Body of pancreas (tissue), 4 donors: ENCODE measurements around the gene SHKBP1. TPM values are rescaled to one million over a fixed set of nuclear protein-coding genes. Genes with fewer than 3 reads are reported as not detected.
"Not testable (repeated sequence)": the region's sequence is repeated elsewhere in the genome, so short reads cannot be mapped to it uniquely, and the experiment has no call there.

Experiments used
- ATAC-seq: fragments of 150-250 bp; one replicate; pipeline ENCODE4 v1.9.1; 2016
- DNase-seq, 4 donors: peaks; one replicate each; pipeline ENCODE4 v3.0.0-alpha.2; 2019
- H3K27ac ChIP-seq, 4 donors: fragments of 200-600 bp; sonication (generic); 1 replicate in 3 of 4; 2 replicates in 1 of 4; pipeline versions ENCODE4 v1.5.1 to v1.6.1; 2016 to 2019; ENCODE audit warnings: mild to moderate bottlenecking in 1 of 4, mixed read lengths in 1 of 4, moderate library complexity in 1 of 4
- H3K27me3 ChIP-seq, 2 donors: fragments of 200-600 bp; sonication (generic); one replicate each; pipeline ENCODE4 v1.6.0; 2016; ENCODE audit warnings: mild to moderate bottlenecking in 1 of 2
- H3K36me3 ChIP-seq, 2 donors: fragments of 200-600 bp; sonication (generic); replicated peaks in 1 of 2; 2 replicates each; pipeline ENCODE4 v1.5.1; 2016; ENCODE audit warnings: low read depth in 2 of 2; ENCODE audit not compliant: insufficient read depth in 1 of 2
- H3K4me1 ChIP-seq: fragments of 200-600 bp; sonication (generic); one replicate; pipeline ENCODE4 v1.6.0; 2016
- H3K4me3 ChIP-seq, 2 donors: fragments of 200-600 bp; sonication (generic); 1 replicate in 1 of 2; 2 replicates in 1 of 2; pipeline ENCODE4 v1.5.1; 2016 to 2019
- H3K9me3 ChIP-seq, 3 donors: fragments of 200-600 bp; sonication (generic); 1 replicate in 2 of 3; 2 replicates in 1 of 3; pipeline ENCODE4 v1.5.1; 2016
- CTCF ChIP-seq, 7 experiments: fragments of 450-650 bp in 4 of 7; fragments of 200-600 bp in 3 of 7; sonication (generic) in 3 of 7; IDR thresholded peaks; one replicate each; pipeline ENCODE4 v1.5.1; 2016 to 2019; ENCODE audit warnings: antibody characterized with exemption in 7 of 7
- POLR2A ChIP-seq, 3 donors: fragments of 450-650 bp; IDR thresholded peaks; one replicate each; pipeline ENCODE4 v1.6.1; 2016; ENCODE audit warnings: antibody characterized with exemption in 3 of 3, mild to moderate bottlenecking in 2 of 3
- WGBS, 2 donors: methylation state at CpG; one replicate each; pipeline ENCODE4 v1.1.5; 2017; 5-methylcytosine and 5-hydroxymethylcytosine counted together
- intact Hi-C: fragments of 100-400 bp; cut with DNase I; formaldehyde crosslinking; loops from one replicate; pipeline ENCODE4 v1.15.1; 2023
- total RNA-seq, 2 donors: library from RNA; depleted of rRNA; stranded (reverse); fragments of >200 nt; gene quantifications; one replicate each; pipeline ENCODE4 v1.1.0, GENCODE V29; 2016

Gene SHKBP1
- total RNA-seq, 2 donors from 2014 or later = 43.3 to 63.6 TPM

DNA sequence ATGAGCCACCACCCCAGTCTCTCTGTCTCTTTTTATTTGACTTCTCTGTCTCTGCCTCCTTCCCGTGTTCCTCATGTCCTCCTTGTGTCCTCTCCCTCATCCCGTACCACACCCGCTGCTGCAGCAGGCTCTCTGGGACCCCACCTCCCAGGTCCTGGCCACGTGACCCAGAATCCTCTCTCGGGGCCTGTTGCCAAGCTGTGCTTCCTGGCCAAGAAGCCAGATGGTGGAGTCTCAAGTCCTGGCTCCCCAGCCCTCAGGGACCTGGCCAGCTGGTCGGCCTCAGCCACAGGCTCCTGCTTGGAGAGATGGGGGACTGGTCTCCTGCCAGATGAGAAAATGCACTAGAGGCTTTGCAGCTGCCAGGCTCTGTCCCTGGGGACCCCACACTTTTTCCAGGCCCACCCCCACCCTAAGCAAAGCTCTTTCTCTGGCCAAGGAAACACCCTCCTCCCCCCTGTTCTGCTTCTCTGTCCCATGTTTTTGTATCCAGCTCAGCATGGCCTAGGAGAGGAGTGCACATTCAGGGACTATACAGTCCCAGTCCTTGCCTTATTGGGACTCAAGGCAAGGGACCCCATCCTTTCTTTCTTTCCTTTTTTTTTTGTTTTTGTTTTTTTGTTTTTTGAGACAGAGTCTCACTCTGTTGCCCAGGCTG is 34.3 kb upstream of the SHKBP1 start:
- H3K27ac ChIP-seq = peak overlapping the region in 2 of 4 donors; percentile 3 to 49
- no peaks in the 10 kb centered on the region for H3K36me3 ChIP-seq
- 22 to 34% methylated on average over 5 to 6 of the region's 6 CpGs for WGBS, 2 donors
- no peak overlapping the region for H3K4me3 ChIP-seq
- ATAC-seq (peak; percentile 86), DNase-seq (peak; percentile 75 to 91 (median 86))
- no peaks in the 10 kb centered on the region for H3K27me3 ChIP-seq
- H3K4me1 ChIP-seq = peaks cover 15% of the 10 kb centered on the region
- H3K9me3 ChIP-seq = no peaks in the 10 kb centered on the region
- TF ChIP-seq CTCF (IDR thresholded peaks at IDR 0.05) (peak in 1 of 7 experiments; percentile 34), POLR2A (IDR thresholded peaks at IDR 0.05) (no peak)
- intact Hi-C loops = no loop called here

DNA sequence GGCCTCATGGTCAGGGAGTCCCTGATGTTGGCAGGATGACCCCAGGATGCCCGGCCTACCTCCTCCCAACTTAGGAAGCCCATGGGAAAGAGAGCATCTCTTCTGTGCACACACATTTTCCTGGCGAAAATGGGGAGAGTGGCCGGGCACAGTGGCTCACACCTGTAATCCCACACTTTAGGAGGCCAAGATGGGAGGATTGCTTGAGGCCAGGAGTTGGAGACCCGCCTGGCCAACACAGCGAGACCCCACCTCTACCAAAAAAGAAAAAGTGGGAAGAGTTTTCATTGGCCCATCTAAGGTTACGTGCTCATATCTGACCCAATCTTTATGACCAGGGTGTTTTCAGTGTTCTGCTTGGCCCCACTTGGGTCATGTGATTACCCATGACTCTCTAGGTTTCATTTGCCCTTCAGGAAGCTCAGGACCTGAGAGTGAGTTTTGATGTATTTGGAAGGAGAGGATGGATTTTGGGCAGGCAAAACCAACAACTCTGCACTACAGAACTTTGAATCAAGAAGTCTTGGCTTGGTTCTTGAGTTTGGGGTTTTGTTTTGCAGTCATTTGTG is 33.6 kb upstream of the SHKBP1 start:
- H3K36me3 ChIP-seq = no peaks in the 10 kb centered on the region
- H3K4me1 ChIP-seq = peaks cover 15% of the 10 kb centered on the region
- H3K9me3 ChIP-seq = no peaks in the 10 kb centered on the region
- DNase-seq (no peak), ATAC-seq (no peak)
- H3K27me3 ChIP-seq = no peaks in the 10 kb centered on the region
- H3K27ac ChIP-seq = no peak overlapping the region
- 96 to 100% methylated on average over 5 to 6 of the region's 6 CpGs for WGBS, 2 donors
- intact Hi-C loops = no loop called here
- H3K4me3 ChIP-seq = no peak overlapping the region
- no peak for TF ChIP-seq CTCF (IDR thresholded peaks at IDR 0.05)
- TF ChIP-seq POLR2A (IDR thresholded peaks at IDR 0.05) = no peak

DNA sequence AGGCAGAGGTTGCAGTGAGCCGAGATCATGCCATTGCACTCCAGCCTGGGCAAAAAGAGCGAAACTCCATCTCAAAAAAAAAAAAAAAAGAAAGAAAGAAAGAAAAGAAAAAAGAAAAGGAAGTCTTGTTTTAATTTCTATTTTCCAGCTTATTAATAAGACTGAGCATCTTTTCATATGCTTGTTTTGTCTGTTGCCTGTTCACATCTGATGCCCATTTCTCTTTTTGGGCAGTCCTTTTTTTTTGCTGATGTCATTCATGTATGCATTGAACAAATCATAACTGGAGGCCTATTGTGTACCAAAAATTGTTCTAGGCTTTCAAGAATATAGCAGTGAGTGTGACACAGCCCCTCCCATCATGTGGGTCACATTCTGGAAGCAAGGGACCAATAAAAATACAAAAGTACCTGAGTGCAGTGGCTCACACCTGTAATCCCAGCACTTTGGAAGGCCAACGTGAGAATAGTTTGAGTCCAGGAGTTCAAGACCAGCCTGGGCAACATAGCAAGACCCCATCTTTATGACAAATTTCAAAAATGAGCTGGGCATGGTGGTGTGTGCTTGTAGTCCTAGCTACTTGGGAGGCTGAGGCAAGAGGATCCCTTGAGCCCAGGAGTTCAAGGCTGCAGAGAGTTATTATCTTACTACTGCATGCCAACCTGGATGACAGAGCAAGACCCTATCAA is 30.4 kb upstream of the SHKBP1 start:
- intact Hi-C loops, H3K4me3 ChIP-seq: not testable (repeated sequence)

DNA sequence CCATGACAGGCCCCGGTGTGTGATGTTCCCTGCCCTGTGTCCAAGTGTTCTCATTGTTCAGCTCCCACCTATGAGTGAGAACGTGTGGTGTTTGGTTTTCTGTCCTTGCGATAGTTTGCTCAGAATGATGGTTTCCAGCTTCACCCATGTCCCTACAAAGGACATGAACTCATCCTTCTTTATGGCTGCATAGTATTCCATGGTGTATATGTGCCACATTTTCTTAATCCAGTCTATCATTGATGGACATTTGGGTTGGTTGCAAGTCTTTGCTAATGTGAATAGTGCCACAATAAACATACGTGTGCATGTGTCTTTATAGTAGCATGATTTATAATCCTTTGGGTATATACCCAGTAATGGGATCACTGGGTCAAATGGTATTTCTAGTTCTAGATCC is 29.5 kb upstream of the SHKBP1 start:
- H3K27me3 ChIP-seq, H3K27ac ChIP-seq, H3K4me3 ChIP-seq, ATAC-seq, H3K9me3 ChIP-seq, DNase-seq, H3K36me3 ChIP-seq, intact Hi-C loops: not testable (repeated sequence)
- WGBS, 2 donors = 77 to 81% methylated on average over 4 of the region's 4 CpGs
- H3K4me1 ChIP-seq = peaks cover 10% of the 10 kb centered on the region

More for the DNA sequence above, 30.4 kb upstream of the SHKBP1 start:
- not testable (repeated sequence) for DNase-seq, H3K27ac ChIP-seq, H3K27me3 ChIP-seq, H3K36me3 ChIP-seq, H3K9me3 ChIP-seq, ATAC-seq
- 72% methylated on average over 3 of the region's 3 CpGs for WGBS, 2 donors
- H3K4me1 ChIP-seq = peaks cover 15% of the 10 kb centered on the region

- DNase-seq (no peak), ATAC-seq (no peak)
- no peaks in the 10 kb centered on the region for H3K36me3 ChIP-seq
- no peaks in the 10 kb centered on the region for H3K9me3 ChIP-seq
- H3K27ac ChIP-seq = no peak overlapping the region
- 47 to 50% methylated on average over 1 of the region's 1 CpG for WGBS, 2 donors
- intact Hi-C loops = no loop called here
- H3K4me3 ChIP-seq = no peak overlapping the region
- H3K27me3 ChIP-seq = peaks cover 0 to 4% of the 10 kb centered on the region in 2 donors
- H3K4me1 ChIP-seq = peaks cover 4% of the 10 kb centered on the region
- TF ChIP-seq POLR2A (IDR thresholded peaks at IDR 0.05) (no peak), CTCF (IDR thresholded peaks at IDR 0.05) (no peak)
Observed at GRCh38 chr19:40547836-40548235, 28.8 kb upstream of the SHKBP1 start.
